Stimulated activated CD8-positive, alpha-beta memory T cell treated with anti-CD3 and anti-CD28 coated beads, Interleukin-4, amount 100 ng/mL, for 4 hours (primary cell): Measurements from ENCODE around the gene KCNG2.

Experiments
- DNase-seq, 2 donors: peaks; one replicate each; pipeline ENCODE4 v3.0.0-alpha.2; 2020; ENCODE audit warnings: low read depth in 2 of 2, low spot score in 1 of 2

Gene KCNG2

GRCh38 chr18:79798346-79798998 lies 734 bp downstream of the KCNG2 start:
- no peak for DNase-seq

- DNase-seq, result no peak
These were observed 1.2 kb downstream of the KCNG2 start for GRCh38 chr18:79798999-79799370.

- no peak for DNase-seq
These were observed 2.1 kb downstream of the KCNG2 start for GRCh38 chr18:79799619-79800370.

GRCh38 chr18:79800371-79801180 lies 2.8 kb downstream of the KCNG2 start:
- no peak for DNase-seq

- no peak for DNase-seq
These were observed 3.5 kb downstream of the KCNG2 start for GRCh38 chr18:79801217-79801616.

GRCh38 chr18:79801641-79802040 lies 3.9 kb downstream of the KCNG2 start:
- DNase-seq, result no peak

GRCh38 chr18:79802298-79802697 lies 4.6 kb downstream of the KCNG2 start:
- no peak for DNase-seq

- DNase-seq, result no peak
These were observed 5.9 kb downstream of the KCNG2 start for GRCh38 chr18:79803611-79804051.

GRCh38 chr18:79804130-79804787 lies 6.5 kb downstream of the KCNG2 start:
- DNase-seq, result no peak

- no peak for DNase-seq
These were observed 7.6 kb downstream of the KCNG2 start for GRCh38 chr18:79805211-79805887.

GRCh38 chr18:79805926-79806487 lies 8.3 kb downstream of the KCNG2 start:
- no peak for DNase-seq

- no peak for DNase-seq
These were observed 9.5 kb downstream of the KCNG2 start for GRCh38 chr18:79806976-79807841.

GRCh38 chr18:79809482-79810192 lies 11.9 kb downstream of the KCNG2 start:
- DNase-seq, result no peak

- no peak for DNase-seq
These were observed 14.3 kb downstream of the KCNG2 start for GRCh38 chr18:79812052-79812451.

- no peak for DNase-seq
These were observed 16.6 kb downstream of the KCNG2 start for GRCh38 chr18:79814373-79814772.

- no peak for DNase-seq
These were observed 17.9 kb downstream of the KCNG2 start for GRCh38 chr18:79815657-79816056.

GRCh38 chr18:79816092-79816491 lies 18.4 kb downstream of the KCNG2 start:
- no peak for DNase-seq

- DNase-seq, result no peak
These were observed 19.4 kb downstream of the KCNG2 start for GRCh38 chr18:79816981-79817606.
